ENCODE measurements around the gene CLEC4M.

The CLEC4M gene, protein sequence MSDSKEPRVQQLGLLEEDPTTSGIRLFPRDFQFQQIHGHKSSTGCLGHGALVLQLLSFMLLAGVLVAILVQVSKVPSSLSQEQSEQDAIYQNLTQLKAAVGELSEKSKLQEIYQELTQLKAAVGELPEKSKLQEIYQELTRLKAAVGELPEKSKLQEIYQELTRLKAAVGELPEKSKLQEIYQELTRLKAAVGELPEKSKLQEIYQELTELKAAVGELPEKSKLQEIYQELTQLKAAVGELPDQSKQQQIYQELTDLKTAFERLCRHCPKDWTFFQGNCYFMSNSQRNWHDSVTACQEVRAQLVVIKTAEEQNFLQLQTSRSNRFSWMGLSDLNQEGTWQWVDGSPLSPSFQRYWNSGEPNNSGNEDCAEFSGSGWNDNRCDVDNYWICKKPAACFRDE

DNA sequence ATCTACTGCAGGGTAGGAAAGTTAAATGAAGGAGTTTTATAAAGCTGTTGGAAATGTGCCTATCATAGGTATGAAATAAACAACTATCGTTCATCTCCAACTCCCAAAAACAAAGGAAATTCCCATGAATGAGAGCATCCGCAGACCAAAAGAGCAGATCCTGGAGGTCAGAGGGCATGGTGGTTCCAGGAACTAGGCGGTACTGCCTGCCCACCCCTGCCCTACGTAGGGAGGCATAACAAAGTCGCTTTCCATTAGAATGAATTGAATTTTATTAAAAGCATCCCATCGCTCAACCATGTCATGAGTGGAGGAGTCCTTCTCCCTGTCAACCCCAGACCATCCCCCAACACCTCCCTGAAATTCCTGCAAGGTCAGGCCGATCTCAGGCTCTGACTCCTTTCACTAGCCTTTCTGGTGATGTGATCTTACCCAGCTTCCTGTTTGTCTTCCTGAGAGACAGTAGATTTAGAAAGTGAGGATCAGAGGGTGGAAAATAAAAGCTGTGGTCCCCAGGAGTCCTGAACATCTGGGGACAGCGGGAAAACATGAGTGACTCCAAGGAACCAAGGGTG, at the start of gene CLEC4M:
Gene CLEC4M (plus strand): TSS at position 525 of the 575 bp plus-strand sequence. CDS start 24 bp downstream, at position 549.
- Histone ChIP-seq H3K9ac (ENCODE audit: low read depth, low read length) (no peak within 1 kb of the TSS), H3K9me3 (ENCODE audit: insufficient read depth, low read depth, low read length) (peaks cover 16% of the 10 kb centered on the region; the same call in 1 of the 2 replicates), H3K27me3 (ENCODE audit: insufficient read depth, low read length) (peaks cover 11% of the 10 kb centered on the region; the same call in 1 of the 2 replicates), H3K27ac (ENCODE audit: low read length) (no peak within 1 kb of the TSS), H3K4me3 (ENCODE audit: low read length) (no peak within 1 kb of the TSS), H3K36me3 (ENCODE audit: insufficient read depth, low read depth, low read length) (no peaks in the 10 kb centered on the region), H3K4me1 (ENCODE audit: insufficient read depth, low read length) (no peaks in the 10 kb centered on the region)

DNA sequence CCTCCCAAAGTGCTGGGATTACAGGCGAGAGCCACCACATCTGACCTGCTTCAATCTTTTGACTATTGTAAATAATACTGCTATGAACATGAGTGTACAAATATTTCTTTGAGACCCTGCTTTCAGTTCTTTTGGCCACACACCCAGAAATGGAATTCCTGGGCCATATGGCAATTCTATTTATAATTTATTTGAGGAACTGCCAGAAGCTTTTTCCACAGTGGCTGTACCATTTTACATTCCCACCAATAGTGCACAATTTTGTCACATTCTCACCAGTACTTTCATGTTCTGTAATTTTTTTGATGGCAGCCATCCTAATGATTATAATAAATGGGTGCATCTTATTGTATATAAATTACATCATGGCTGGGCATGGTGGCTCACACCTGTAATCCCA, 47.4 kb upstream of the CLEC4M start:
- Histone ChIP-seq H3K9me3 (ENCODE audit: insufficient read depth, low read depth, low read length) (no peaks in the 10 kb centered on the region), H3K9ac (ENCODE audit: low read depth, low read length) (no peak overlapping the region), H3K4me1 (ENCODE audit: insufficient read depth, low read length) (no peaks in the 10 kb centered on the region), H3K4me3 (ENCODE audit: low read length) (no peak overlapping the region), H3K36me3 (ENCODE audit: insufficient read depth, low read depth, low read length) (no peaks in the 10 kb centered on the region), H3K27ac (ENCODE audit: low read length) (no peak overlapping the region), H3K27me3 (ENCODE audit: insufficient read depth, low read length) (no peaks in the 10 kb centered on the region)

DNA sequence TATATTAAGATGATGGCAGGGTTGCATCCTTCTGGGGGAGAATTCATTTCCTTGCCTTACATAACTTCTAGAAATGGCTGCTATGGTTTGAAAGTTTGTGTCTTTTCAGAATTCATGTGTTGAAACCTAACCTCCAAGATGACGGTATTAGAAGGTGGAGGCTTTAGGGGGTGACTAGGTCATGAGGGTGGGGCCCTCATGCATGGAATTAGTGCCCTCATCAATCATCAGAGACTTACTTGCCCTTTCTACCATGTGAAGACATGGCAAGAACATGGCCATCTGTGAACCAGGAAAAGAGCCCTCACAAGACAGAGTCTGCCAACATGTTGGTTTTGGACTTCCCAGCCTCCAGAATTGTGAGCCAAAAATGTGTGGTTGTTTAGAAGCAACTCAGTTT, 46.3 kb upstream of the CLEC4M start:
- Histone ChIP-seq H3K9me3 (ENCODE audit: insufficient read depth, low read depth, low read length) (no peaks in the 10 kb centered on the region), H3K4me3 (ENCODE audit: low read length) (no peak overlapping the region), H3K27me3 (ENCODE audit: insufficient read depth, low read length) (no peaks in the 10 kb centered on the region), H3K9ac (ENCODE audit: low read depth, low read length) (no peak overlapping the region), H3K36me3 (ENCODE audit: insufficient read depth, low read depth, low read length) (no peaks in the 10 kb centered on the region), H3K4me1 (ENCODE audit: insufficient read depth, low read length) (no peaks in the 10 kb centered on the region), H3K27ac (ENCODE audit: low read length) (no peak overlapping the region)

DNA sequence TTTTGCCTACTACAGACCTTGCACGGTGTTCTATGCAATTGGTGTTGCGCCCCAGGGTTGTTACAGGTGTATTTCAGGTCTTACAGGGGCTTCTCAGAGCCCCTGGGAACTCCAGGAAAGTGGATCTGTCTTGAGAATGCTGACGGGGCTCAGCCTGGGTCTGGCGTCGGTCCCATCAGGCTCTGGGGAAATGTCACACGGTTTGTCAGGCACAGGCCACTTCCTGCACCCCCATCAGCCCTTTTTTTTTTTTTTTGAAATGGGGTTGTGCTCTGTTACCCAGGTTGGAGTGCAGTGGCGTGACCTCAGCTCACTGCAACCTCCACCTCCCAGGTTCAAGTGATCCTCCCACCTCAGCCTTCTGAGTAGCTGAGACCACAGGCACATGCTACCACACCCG, 44.4 kb upstream of the CLEC4M start:
- Histone ChIP-seq H3K27me3 (ENCODE audit: insufficient read depth, low read length) (no peaks in the 10 kb centered on the region; the same call in 1 of the 2 replicates), H3K36me3 (ENCODE audit: insufficient read depth, low read depth, low read length) (no peaks in the 10 kb centered on the region), H3K27ac (ENCODE audit: low read length) (no peak overlapping the region), H3K9me3 (ENCODE audit: insufficient read depth, low read depth, low read length) (no peaks in the 10 kb centered on the region), H3K9ac (ENCODE audit: low read depth, low read length) (no peak overlapping the region), H3K4me1 (ENCODE audit: insufficient read depth, low read length) (no peaks in the 10 kb centered on the region), H3K4me3 (ENCODE audit: low read length) (no peak overlapping the region)

DNA sequence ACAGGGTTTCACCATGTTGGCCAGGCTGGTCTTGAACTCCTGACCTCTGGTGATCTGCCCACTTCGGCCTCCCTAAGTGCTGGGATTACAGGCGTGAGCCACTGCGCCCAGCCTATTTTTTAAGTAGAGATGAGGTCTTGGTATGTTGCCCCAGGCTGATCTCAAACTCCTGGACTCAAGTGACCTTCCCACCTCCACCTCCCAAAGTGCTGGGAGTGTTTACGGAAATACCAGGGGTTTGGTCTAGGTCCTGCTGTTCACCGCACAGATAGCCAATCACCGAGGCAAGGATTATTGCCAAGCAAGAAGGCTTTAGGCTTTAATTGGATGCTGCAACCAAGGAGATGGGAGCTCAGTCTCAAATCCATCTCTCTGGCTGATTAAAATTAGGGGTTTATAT, 42.7 kb upstream of the CLEC4M start:
- Histone ChIP-seq H3K36me3 (ENCODE audit: insufficient read depth, low read depth, low read length) (no peaks in the 10 kb centered on the region), H3K27me3 (ENCODE audit: insufficient read depth, low read length) (no peaks in the 10 kb centered on the region; the same call in 1 of the 2 replicates), H3K9me3 (ENCODE audit: insufficient read depth, low read depth, low read length) (no peaks in the 10 kb centered on the region), H3K9ac (ENCODE audit: low read depth, low read length) (no peak overlapping the region), H3K4me1 (ENCODE audit: insufficient read depth, low read length) (no peaks in the 10 kb centered on the region), H3K4me3 (ENCODE audit: low read length) (no peak overlapping the region), H3K27ac (ENCODE audit: low read length) (no peak overlapping the region)

DNA sequence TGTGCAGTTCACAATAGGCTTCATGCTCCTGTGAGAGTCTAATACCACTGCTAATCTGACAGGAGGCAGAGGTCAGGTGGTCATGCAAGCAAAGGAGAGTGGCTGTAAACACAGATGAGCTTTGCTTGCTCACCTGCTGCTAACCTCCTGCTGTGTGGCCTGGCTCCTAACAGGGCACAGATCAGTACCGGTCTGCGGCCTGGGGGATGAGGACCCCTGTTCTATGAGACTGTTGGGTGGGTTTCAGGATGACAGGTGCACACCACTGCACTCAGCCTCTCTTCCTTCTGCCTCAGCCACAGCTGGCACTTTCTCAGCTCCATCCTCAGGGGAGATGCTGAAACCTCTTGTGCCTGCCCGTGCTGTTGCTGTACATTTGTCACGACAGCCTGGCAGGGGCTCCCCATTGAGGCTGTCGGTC, 40.8 kb upstream of the CLEC4M start:
- Histone ChIP-seq H3K27ac (ENCODE audit: low read length) (no peak overlapping the region), H3K9ac (ENCODE audit: low read depth, low read length) (no peak overlapping the region), H3K36me3 (ENCODE audit: insufficient read depth, low read depth, low read length) (no peaks in the 10 kb centered on the region), H3K9me3 (ENCODE audit: insufficient read depth, low read depth, low read length) (no peaks in the 10 kb centered on the region), H3K27me3 (ENCODE audit: insufficient read depth, low read length) (peaks cover 8% of the 10 kb centered on the region), H3K4me3 (ENCODE audit: low read length) (no peak overlapping the region), H3K4me1 (ENCODE audit: insufficient read depth, low read length) (no peaks in the 10 kb centered on the region)

DNA sequence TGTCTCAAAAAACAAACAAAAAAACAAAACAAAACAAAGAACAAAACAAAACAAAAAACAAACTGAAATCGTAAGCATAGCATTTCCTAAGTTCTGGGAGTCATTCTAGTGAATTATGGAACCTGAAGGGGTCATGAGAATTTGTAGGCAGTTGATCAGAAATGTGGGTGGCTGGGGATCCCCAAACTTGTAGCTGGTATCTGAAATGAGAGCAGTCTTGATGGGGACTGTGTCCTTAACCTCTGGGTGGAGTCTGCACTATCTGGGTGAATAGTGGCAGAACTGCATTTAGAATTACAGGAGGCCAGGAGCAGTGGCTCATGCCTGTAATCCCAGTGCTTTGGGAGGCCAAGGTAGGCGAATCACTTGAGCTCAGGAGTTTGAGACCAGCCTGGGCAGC, 37.3 kb upstream of the CLEC4M start:
- Histone ChIP-seq H3K4me3 (ENCODE audit: low read length) (no peak overlapping the region), H3K27me3 (ENCODE audit: insufficient read depth, low read length) (peaks cover 43% of the 10 kb centered on the region), H3K27ac (ENCODE audit: low read length) (no peak overlapping the region), H3K36me3 (ENCODE audit: insufficient read depth, low read depth, low read length) (no peaks in the 10 kb centered on the region), H3K9me3 (ENCODE audit: insufficient read depth, low read depth, low read length) (no peaks in the 10 kb centered on the region), H3K9ac (ENCODE audit: low read depth, low read length) (no peak overlapping the region), H3K4me1 (ENCODE audit: insufficient read depth, low read length) (no peaks in the 10 kb centered on the region)

DNA sequence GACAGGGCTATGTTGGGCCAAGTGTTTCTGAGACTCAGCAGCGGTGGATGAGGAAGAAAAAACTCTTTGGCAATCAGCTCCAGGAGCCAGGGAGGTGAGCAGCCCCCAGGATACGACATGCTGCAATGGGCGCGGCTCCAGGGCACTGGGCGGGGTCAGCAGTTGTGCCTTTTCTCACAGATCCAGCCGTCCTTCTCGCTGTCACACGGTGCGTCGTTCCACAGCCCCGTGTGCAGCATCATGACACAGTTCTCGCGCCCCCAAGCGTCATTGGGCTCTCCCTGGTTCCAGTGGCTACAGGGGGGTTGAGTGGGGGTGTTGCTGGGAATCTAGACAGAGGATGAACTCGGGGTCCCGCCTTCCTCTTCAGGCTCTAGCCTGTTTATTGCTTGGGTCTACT, 33.8 kb upstream of the CLEC4M start:
- H3K9ac ChIP-seq (ENCODE audit: low read depth, low read length), result no peak overlapping the region
- H3K27ac ChIP-seq (ENCODE audit: low read length), result no peak overlapping the region
- H3K4me3 ChIP-seq (ENCODE audit: low read length), result no peak overlapping the region
- no peaks in the 10 kb centered on the region for H3K36me3 ChIP-seq (ENCODE audit: insufficient read depth, low read depth, low read length)
- peaks cover 76% of the 10 kb centered on the region for H3K27me3 ChIP-seq (ENCODE audit: insufficient read depth, low read length)
- no peaks in the 10 kb centered on the region for H3K4me1 ChIP-seq (ENCODE audit: insufficient read depth, low read length)
- H3K9me3 ChIP-seq (ENCODE audit: insufficient read depth, low read depth, low read length), result no peaks in the 10 kb centered on the region

DNA sequence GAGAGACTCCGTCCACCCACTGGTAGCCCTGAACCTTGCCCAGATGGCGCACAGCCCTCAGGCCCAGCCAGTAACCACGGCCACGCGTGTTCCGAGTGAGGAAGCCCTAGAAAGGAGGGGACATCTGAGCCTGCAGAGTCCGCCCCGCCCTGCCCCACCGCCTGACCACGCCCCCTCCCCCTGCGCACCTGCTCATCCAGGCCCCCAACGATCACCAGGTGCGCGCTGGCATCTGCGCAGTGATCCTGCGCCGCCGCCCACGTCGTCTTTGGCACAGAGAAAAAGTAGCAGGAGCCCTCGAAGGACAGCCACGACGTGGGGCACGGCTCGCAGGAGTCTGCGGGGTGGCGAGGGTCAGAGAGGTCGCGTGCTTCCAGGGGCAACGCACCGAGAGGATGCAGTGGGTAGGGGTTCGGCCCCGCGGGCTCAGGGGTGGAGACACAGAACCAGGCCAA, 33.2 kb upstream of the CLEC4M start:
- H3K4me1 ChIP-seq (ENCODE audit: insufficient read depth, low read length), result no peaks in the 10 kb centered on the region
- no peaks in the 10 kb centered on the region for H3K9me3 ChIP-seq (ENCODE audit: insufficient read depth, low read depth, low read length)
- no peaks in the 10 kb centered on the region for H3K36me3 ChIP-seq (ENCODE audit: insufficient read depth, low read depth, low read length)
- peak overlapping the region; percentile 58 for H3K4me3 ChIP-seq (ENCODE audit: low read length)
- H3K27ac ChIP-seq (ENCODE audit: low read length), result no peak overlapping the region
- H3K9ac ChIP-seq (ENCODE audit: low read depth, low read length), result no peak overlapping the region
- H3K27me3 ChIP-seq (ENCODE audit: insufficient read depth, low read length), result peaks cover 82% of the 10 kb centered on the region

DNA sequence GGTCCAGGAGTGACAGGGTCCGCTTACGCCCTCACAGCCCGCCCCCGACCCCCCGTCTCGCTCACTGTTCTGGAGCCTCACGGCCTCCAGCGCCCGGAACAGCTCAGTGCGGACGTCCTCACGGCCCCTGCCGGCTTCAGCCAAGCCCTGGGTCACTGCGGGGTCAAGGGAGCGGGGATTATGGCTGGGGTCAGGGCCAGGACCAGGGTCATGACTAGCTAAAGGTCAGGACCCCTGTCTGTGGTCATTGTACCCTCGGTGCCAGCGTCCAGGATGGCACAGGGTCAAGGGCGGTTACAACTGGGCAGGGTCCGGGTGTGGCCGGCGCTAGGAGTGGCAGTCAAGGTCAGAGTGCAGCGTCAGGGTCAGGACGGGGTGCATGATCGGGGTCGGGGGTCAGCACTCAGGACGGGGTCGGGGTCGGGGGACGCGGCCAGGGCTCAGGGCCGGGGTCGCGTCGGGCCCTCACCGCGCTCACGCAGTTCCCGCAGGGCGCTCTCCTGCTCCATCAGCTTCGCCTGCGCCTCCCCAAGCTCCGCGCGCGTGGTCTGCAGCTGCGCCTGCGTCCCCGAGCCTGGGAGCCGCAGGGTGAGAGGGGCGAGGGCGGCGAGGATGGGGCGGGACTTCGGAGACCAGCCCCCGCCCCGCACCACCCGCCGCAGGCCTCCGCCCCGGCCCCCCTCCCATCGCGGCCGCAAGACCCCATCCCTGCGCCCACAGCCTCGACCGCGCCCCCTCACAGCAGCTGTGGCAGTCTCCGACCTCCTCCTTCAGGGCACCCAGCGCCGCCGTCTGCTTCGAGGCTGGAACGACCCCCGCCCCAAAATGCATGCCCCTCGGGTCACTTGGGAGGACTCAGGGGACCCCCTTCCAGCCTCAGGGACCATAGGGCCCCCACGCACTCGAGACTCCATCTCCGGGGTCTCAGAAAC, 32.5 kb upstream of the CLEC4M start:
- Histone ChIP-seq H3K4me3 (ENCODE audit: low read length) (peak overlapping the region; percentile 58), H3K4me1 (ENCODE audit: insufficient read depth, low read length) (no peaks in the 10 kb centered on the region), H3K9ac (ENCODE audit: low read depth, low read length) (no peak overlapping the region), H3K36me3 (ENCODE audit: insufficient read depth, low read depth, low read length) (no peaks in the 10 kb centered on the region), H3K9me3 (ENCODE audit: insufficient read depth, low read depth, low read length) (no peaks in the 10 kb centered on the region), H3K27me3 (ENCODE audit: insufficient read depth, low read length) (peaks cover 89% of the 10 kb centered on the region), H3K27ac (ENCODE audit: low read length) (no peak overlapping the region)

DNA sequence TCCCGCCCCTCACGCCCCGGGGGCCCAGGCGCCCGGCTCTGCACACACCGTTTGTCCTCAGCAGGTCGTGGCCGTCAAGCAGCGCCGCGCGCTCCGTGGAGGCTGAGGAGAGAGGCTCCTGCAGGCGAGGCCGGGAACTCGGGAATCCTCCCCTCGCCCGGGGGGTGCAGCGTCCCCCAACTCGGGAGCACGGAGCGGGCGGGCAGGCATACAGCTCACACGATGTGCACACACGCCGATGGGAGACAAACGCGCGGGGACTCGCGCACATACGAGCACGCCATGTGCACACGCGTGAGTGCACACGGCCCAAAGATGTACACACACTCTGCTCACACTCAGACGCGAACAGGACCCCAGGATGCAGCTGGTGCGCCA, 31.8 kb upstream of the CLEC4M start:
- Histone ChIP-seq H3K36me3 (ENCODE audit: insufficient read depth, low read depth, low read length) (no peaks in the 10 kb centered on the region), H3K27ac (ENCODE audit: low read length) (no peak overlapping the region), H3K27me3 (ENCODE audit: insufficient read depth, low read length) (peaks cover 96% of the 10 kb centered on the region)

More for the DNA sequence above, 31.8 kb upstream of the CLEC4M start:
- Histone ChIP-seq H3K9ac (ENCODE audit: low read depth, low read length) (no peak overlapping the region), H3K9me3 (ENCODE audit: insufficient read depth, low read depth, low read length) (no peaks in the 10 kb centered on the region), H3K4me1 (ENCODE audit: insufficient read depth, low read length) (no peaks in the 10 kb centered on the region), H3K4me3 (ENCODE audit: low read length) (no peak overlapping the region)
